ENCODE data around the gene CNTNAP2. TPM values are rescaled to one million over a fixed set of nuclear protein-coding genes. Genes with fewer than 3 reads are reported as not detected.

CNTNAP2 gene
- total RNA-seq, 2 experiments from 2014 or later, result not detected

DNA sequence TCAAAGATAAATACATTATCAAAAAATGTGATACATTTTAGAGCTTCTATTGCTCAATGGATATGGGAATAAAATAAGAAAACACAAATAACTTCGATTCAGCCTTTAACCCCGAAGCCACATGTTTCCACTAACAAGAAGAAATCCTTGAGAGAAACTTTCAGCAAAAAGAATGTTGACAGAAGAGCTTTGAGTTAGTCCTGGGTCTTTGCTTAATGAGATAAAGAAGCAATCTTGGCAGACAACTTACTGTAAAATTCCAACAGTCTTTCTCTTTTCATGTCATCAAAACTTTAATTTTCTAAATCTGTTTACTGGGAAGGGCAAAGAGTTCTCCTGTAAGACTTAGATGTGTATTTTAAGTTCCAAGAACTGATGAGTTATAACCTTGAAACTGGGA is 810.2 kb downstream of the CNTNAP2 start:
- Mint-ChIP-seq H3K27me3 (no peaks in the 10 kb centered on the region), H3K36me3 (no peaks in the 10 kb centered on the region), H3K27ac (no peak overlapping the region), H3K9me3 (peaks cover 2% of the 10 kb centered on the region), H3K4me1 (ENCODE audit: low read depth) (no peaks in the 10 kb centered on the region), H3K4me3 (no peak overlapping the region)
- POLR2A ChIA-PET, result no interaction called here
- intact Hi-C loops (cut with micrococcal nuclease), result no loop called here
- no peak for DNase-seq
- CTCF ChIA-PET, result interaction anchor here (1.2 kb wide), 1 partner anchor 9 kb away, joined by 4 read pairs; no protein-coding TSS in a partner anchor

DNA sequence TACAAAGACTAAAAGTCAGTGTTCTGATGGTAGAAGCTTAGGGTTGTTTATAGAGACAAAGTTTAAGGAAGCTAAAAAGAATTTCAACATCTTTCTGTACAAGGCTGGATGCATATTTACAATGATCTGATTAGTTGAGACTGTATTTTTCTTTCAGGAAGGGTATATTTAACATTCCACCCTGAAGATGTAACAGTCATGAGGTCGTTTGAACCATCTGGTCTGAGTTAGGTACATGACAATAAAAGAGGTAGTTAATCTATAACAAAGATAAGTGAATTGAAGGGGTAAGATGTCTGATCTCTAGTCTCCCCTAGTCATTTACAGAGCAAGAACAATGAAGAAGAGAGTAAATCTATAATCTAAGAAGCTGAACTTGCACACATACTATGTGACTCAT is 821.2 kb downstream of the CNTNAP2 start:
- DNase-seq, result no peak
- Mint-ChIP-seq H3K4me3 (no peak overlapping the region), H3K27me3 (no peaks in the 10 kb centered on the region), H3K36me3 (no peaks in the 10 kb centered on the region), H3K9me3 (peaks cover 16% of the 10 kb centered on the region), H3K4me1 (ENCODE audit: low read depth) (no peaks in the 10 kb centered on the region), H3K27ac (no peak overlapping the region)
- intact Hi-C loops (cut with micrococcal nuclease), result no loop called here
- ChIA-PET POLR2A (no interaction called here), CTCF (no interaction called here)

GRCh38 chr7:146943483-146943882 is 826.9 kb downstream of the CNTNAP2 start:
- POLR2A ChIA-PET, result no interaction called here
- intact Hi-C loops (cut with micrococcal nuclease), result no loop called here
- no peaks in the 10 kb centered on the region for H3K36me3 Mint-ChIP-seq
- DNase-seq, result no peak
- H3K4me3 Mint-ChIP-seq, result no peak overlapping the region
- H3K27ac Mint-ChIP-seq, result no peak overlapping the region
- no peaks in the 10 kb centered on the region for H3K4me1 Mint-ChIP-seq (ENCODE audit: low read depth)
- CTCF ChIA-PET, result no interaction called here
- H3K27me3 Mint-ChIP-seq, result no peaks in the 10 kb centered on the region
- peaks cover 14% of the 10 kb centered on the region for H3K9me3 Mint-ChIP-seq

DNA sequence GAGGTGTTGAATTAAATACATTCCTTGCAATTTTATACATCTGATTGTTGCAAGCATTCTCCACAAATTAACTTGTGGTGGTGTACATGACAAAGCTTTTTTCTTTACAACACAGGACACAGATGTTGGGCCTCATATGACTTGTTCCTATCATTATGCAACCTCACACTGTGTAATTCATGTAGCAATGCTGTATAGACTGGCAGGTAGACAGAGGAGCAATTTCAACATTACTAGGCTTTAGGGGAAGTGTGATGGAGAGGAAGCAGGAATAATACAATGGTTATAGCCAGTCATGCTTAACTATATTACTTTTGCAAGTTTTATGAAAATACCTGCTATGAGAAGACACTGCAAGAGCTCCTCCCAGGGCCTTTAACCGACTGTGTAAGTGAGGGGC is 832.1 kb downstream of the CNTNAP2 start:
- ChIA-PET POLR2A (no interaction called here), CTCF (no interaction called here)
- DNase-seq, result no peak
- Mint-ChIP-seq H3K27ac (no peak overlapping the region), H3K4me3 (no peak overlapping the region), H3K4me1 (ENCODE audit: low read depth) (no peaks in the 10 kb centered on the region), H3K36me3 (no peaks in the 10 kb centered on the region), H3K9me3 (peaks cover 21% of the 10 kb centered on the region), H3K27me3 (no peaks in the 10 kb centered on the region)
- intact Hi-C loops (cut with micrococcal nuclease), result no loop called here

DNA sequence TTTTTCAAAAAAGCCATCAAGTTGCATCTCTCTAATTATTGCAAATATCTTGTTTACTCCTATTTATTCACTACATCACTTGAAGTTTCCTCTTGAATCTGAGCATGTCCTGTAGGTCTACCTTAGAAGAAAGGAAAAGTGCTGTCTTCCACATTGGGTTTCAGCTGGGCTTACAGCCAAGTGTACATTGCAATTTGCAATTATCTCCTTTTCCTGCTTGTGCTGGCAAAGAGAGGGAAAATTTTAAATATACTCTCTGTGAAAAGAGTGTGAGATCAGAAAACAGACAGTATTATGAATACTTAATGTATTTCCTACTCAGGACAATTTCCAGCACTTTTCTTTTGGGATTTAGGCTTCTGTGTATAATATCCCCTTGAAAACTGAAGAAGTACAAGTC is 839.7 kb downstream of the CNTNAP2 start:
- intact Hi-C loops (cut with micrococcal nuclease), result no loop called here
- ChIA-PET CTCF (no interaction called here), POLR2A (no interaction called here)
- Mint-ChIP-seq H3K27ac (no peak overlapping the region), H3K27me3 (no peaks in the 10 kb centered on the region), H3K4me3 (no peak overlapping the region), H3K36me3 (no peaks in the 10 kb centered on the region), H3K9me3 (peaks cover 20% of the 10 kb centered on the region), H3K4me1 (ENCODE audit: low read depth) (no peaks in the 10 kb centered on the region)
- no peak for DNase-seq

DNA sequence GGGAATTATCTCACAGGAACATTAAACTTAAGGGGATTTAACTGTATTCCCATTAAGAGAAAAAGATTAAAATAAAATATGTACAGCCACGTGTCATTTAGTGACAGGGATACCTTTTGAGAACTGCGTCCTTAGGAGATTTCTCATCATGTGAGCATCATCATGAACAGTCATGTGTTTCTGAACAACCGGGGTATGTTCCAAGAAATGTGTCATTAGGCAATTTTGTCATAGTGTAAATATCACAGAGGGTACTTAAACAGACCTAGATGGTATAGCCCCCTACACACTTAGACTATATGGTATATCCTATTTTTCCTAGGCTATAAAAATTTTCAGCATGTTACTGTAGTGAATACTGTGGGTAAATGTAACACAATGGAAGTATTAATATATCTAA is 840.3 kb downstream of the CNTNAP2 start:
- H3K4me3 Mint-ChIP-seq, result no peak overlapping the region
- POLR2A ChIA-PET, result no interaction called here
- CTCF ChIA-PET, result no interaction called here

GRCh38 chr7:146960773-146961391 is 844.3 kb downstream of the CNTNAP2 start:
- Mint-ChIP-seq H3K27ac (no peak overlapping the region), H3K4me3 (no peak overlapping the region), H3K9me3 (peaks cover 17% of the 10 kb centered on the region), H3K36me3 (no peaks in the 10 kb centered on the region), H3K4me1 (ENCODE audit: low read depth) (no peaks in the 10 kb centered on the region), H3K27me3 (no peaks in the 10 kb centered on the region)
- POLR2A ChIA-PET, result no interaction called here
- intact Hi-C loops (cut with micrococcal nuclease), result no loop called here
- CTCF ChIA-PET, result no interaction called here
- no peak for DNase-seq

More for the DNA sequence above, 840.3 kb downstream of the CNTNAP2 start:
- DNase-seq, result no peak
- H3K27me3 Mint-ChIP-seq, result no peaks in the 10 kb centered on the region
- intact Hi-C loops (cut with micrococcal nuclease), result no loop called here
- H3K36me3 Mint-ChIP-seq, result no peaks in the 10 kb centered on the region
- no peak overlapping the region for H3K27ac Mint-ChIP-seq
- peaks cover 18% of the 10 kb centered on the region for H3K9me3 Mint-ChIP-seq
- H3K4me1 Mint-ChIP-seq (ENCODE audit: low read depth), result no peaks in the 10 kb centered on the region

GRCh38 chr7:146961617-146962016 is 845.0 kb downstream of the CNTNAP2 start:
- intact Hi-C loops (cut with micrococcal nuclease), result no loop called here
- POLR2A ChIA-PET, result no interaction called here
- Mint-ChIP-seq H3K27me3 (no peaks in the 10 kb centered on the region), H3K27ac (no peak overlapping the region), H3K4me1 (ENCODE audit: low read depth) (no peaks in the 10 kb centered on the region), H3K9me3 (peaks cover 24% of the 10 kb centered on the region), H3K36me3 (no peaks in the 10 kb centered on the region), H3K4me3 (no peak overlapping the region)
- CTCF ChIA-PET, result no interaction called here
- no peak for DNase-seq

DNA sequence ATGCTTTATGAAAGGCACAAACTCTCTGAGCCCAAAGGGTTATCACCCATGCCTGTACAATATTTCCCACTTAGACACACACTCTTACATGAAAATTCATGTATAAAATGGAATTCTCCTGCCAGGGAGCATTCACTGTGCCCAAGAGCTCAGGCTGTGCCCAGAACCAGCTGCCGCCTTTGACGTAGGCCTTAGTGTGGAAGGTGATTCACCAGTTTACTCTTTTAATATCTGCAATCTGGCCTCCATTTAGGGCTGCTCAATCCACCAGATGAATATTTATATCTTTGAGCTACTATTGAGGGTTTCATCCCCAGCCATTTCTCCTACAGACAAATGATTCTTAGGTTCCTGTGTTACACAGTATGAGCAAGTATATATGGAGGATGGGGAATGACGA is 849.7 kb downstream of the CNTNAP2 start:
- Mint-ChIP-seq H3K9me3 (peaks cover 17% of the 10 kb centered on the region), H3K4me3 (no peak overlapping the region), H3K36me3 (no peaks in the 10 kb centered on the region), H3K4me1 (ENCODE audit: low read depth) (no peaks in the 10 kb centered on the region), H3K27ac (no peak overlapping the region), H3K27me3 (no peaks in the 10 kb centered on the region)
- no peak for DNase-seq
- POLR2A ChIA-PET, result no interaction called here
- CTCF ChIA-PET, result no interaction called here
- intact Hi-C loops (cut with micrococcal nuclease), result no loop called here

DNA sequence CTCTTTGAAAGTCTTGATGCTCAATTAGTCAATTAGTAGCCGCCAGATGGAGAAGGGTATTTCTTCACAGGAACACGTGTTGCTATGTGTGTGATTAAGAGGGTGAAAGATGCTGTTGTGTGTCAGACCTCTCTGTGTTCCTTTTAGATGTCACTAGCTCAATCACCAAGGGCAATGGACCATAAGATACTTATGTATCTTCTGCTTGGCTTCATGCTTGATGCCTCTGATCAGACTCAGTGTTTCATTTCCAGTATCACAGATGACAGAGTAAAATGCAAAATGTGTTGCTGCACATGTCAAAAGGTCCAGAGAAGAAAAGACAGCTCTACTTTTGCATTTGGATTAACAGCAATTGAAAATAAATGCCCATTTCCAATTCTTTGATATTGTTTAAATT is 865.9 kb downstream of the CNTNAP2 start:
- H3K9me3 Mint-ChIP-seq, result peaks cover 15% of the 10 kb centered on the region
- no peak overlapping the region for H3K4me3 Mint-ChIP-seq
- ChIA-PET CTCF (no interaction called here), POLR2A (no interaction called here)
- intact Hi-C loops (cut with micrococcal nuclease), result no loop called here
- no peak for DNase-seq
- H3K27me3 Mint-ChIP-seq, result no peaks in the 10 kb centered on the region
- H3K36me3 Mint-ChIP-seq, result no peaks in the 10 kb centered on the region
- no peak overlapping the region for H3K27ac Mint-ChIP-seq
- H3K4me1 Mint-ChIP-seq (ENCODE audit: low read depth), result no peaks in the 10 kb centered on the region

DNA sequence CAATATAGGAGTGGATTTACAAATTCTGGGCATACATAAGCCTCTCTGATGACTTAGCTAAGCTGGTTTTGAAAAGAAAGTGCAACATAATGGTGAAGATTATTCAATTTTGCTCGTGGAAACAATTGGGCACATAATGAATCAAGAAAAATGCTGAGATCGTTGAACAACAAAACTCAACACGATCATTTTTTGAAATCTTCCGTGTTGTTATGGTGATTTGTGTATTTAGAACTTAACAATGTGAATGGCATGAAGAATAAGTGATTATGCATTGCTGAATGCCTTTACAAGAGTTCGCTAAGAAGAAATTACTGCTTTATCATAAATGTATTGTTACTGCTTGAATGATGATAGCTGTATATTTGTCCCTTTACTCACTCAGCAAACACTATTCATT is 875.0 kb downstream of the CNTNAP2 start:
- Mint-ChIP-seq H3K27ac (no peak overlapping the region), H3K4me3 (no peak overlapping the region), H3K27me3 (no peaks in the 10 kb centered on the region), H3K4me1 (ENCODE audit: low read depth) (no peaks in the 10 kb centered on the region), H3K36me3 (no peaks in the 10 kb centered on the region), H3K9me3 (peaks cover 22% of the 10 kb centered on the region)
- ChIA-PET POLR2A (no interaction called here), CTCF (no interaction called here)
- intact Hi-C loops (cut with micrococcal nuclease), result no loop called here
- no peak for DNase-seq

DNA sequence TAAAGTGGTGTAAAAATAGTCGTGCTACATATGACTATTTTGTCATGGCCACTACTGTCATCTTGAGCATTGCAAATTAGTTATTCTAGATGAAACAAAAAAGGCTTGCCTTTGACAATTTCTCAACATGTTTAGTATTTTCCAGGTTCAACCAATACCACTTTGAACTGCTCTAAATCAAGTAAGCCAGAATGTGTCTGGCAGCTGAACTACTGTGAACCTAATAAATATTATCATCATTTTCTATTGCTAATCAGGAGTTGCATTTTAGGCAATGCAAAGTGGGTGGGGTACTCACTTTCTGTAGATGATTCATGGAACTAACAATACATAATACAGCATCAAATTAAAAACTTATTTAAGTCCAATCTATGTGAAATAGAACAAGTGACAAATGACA is 877.2 kb downstream of the CNTNAP2 start:
- Mint-ChIP-seq H3K27me3 (no peaks in the 10 kb centered on the region), H3K4me3 (no peak overlapping the region), H3K4me1 (ENCODE audit: low read depth) (no peaks in the 10 kb centered on the region), H3K9me3 (peaks cover 34% of the 10 kb centered on the region), H3K36me3 (no peaks in the 10 kb centered on the region), H3K27ac (no peak overlapping the region)
- DNase-seq, result no peak
- intact Hi-C loops (cut with micrococcal nuclease), result no loop called here
- POLR2A ChIA-PET, result no interaction called here
- CTCF ChIA-PET, result no interaction called here

GRCh38 chr7:147008530-147008929 is 891.9 kb downstream of the CNTNAP2 start:
- Mint-ChIP-seq H3K27ac (no peak overlapping the region), H3K4me1 (ENCODE audit: low read depth) (no peaks in the 10 kb centered on the region), H3K27me3 (no peaks in the 10 kb centered on the region), H3K4me3 (no peak overlapping the region), H3K9me3 (peaks cover 14% of the 10 kb centered on the region), H3K36me3 (no peaks in the 10 kb centered on the region)
- DNase-seq, result no peak
- intact Hi-C loops (cut with micrococcal nuclease), result no loop called here
- POLR2A ChIA-PET, result no interaction called here
- CTCF ChIA-PET, result no interaction called here

DNA sequence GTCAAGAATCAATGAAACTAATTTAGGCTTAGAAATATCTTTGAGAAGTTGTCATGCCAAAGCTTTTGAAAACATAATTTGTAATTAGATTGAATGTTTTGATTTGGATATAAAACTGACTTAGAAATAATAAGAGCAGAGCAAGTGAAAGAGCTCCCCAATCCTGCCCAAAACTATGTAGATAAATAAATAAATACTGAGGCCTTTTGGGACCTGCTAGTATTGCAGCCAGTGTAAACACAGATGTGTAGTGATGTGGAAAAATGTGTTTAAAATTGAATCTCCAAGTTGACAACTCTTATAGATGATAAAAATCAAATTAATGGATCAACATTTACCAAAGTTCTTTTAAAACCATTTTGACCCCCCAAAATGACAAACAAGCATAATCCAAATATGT is 896.1 kb downstream of the CNTNAP2 start:
- Mint-ChIP-seq H3K27ac (no peak overlapping the region), H3K4me3 (no peak overlapping the region), H3K36me3 (no peaks in the 10 kb centered on the region), H3K9me3 (peaks cover 18% of the 10 kb centered on the region), H3K4me1 (ENCODE audit: low read depth) (no peaks in the 10 kb centered on the region), H3K27me3 (no peaks in the 10 kb centered on the region)
- POLR2A ChIA-PET, result no interaction called here
- intact Hi-C loops (cut with micrococcal nuclease), result no loop called here
- CTCF ChIA-PET, result no interaction called here
- DNase-seq, result no peak
